Fibroblast of lung (primary cell): Measurements from ENCODE around the gene RIN3. TPM values are rescaled to one million over a fixed set of nuclear protein-coding genes. Genes with fewer than 3 reads are reported as not detected.

Source experiments
- DNase-seq, 2 donors: peaks; one replicate each; pipeline versions ENCODE4 v3.0.0 to v3.0.0-alpha.2; 2010; ENCODE audit warnings: low read depth in 2 of 2
- H2AFZ ChIP-seq: 2 replicates; pipeline ENCODE4 v1.5.1; 2012; ENCODE audit warnings: low read length, control low read depth, inconsistent platforms
- H3K27ac ChIP-seq: 2 replicates; pipeline ENCODE4 v1.5.1; 2011; ENCODE audit warnings: low read length, control low read depth; ENCODE audit not compliant: insufficient read depth
- H3K27me3 ChIP-seq: 2 replicates; pipeline ENCODE4 v1.5.1; 2011; ENCODE audit warnings: mild to moderate bottlenecking, low read length; ENCODE audit not compliant: control insufficient read depth, insufficient read depth
- H3K36me3 ChIP-seq: 2 replicates; pipeline ENCODE4 v1.5.1; 2011; ENCODE audit warnings: low read length; ENCODE audit not compliant: control insufficient read depth, insufficient read depth
- H3K4me1 ChIP-seq: 2 replicates; pipeline ENCODE4 v1.5.1; 2011; ENCODE audit warnings: low read length; ENCODE audit not compliant: control insufficient read depth, insufficient read depth; ENCODE audit errors: extremely low read depth
- H3K4me2 ChIP-seq: 2 replicates; pipeline ENCODE4 v1.5.1; 2011; ENCODE audit warnings: low read length, control low read depth; ENCODE audit not compliant: insufficient read depth; ENCODE audit errors: extremely low read depth
- H3K4me3 ChIP-seq, 4 experiments: fragments of 200-600 bp in 1 of 4; sonication (generic) in 1 of 4; replicated peaks in 1 of 4; 2 replicates each; pipeline ENCODE4 v1.5.1; 2011 to 2016; ENCODE audit warnings: low read length in 4 of 4, low read depth in 3 of 4, mild to moderate bottlenecking in 3 of 4, control low read depth in 2 of 4, inconsistent platforms in 1 of 4, mixed read lengths in 1 of 4; ENCODE audit not compliant: insufficient read depth in 1 of 4; ENCODE audit errors: control extremely low read depth in 1 of 4
- H3K79me2 ChIP-seq: 2 replicates; pipeline ENCODE4 v1.5.1; 2012; ENCODE audit warnings: mild to moderate bottlenecking, low read length, inconsistent platforms; ENCODE audit not compliant: control insufficient read depth, insufficient read depth
- H3K9ac ChIP-seq: 2 replicates; pipeline ENCODE4 v1.5.1; 2011; ENCODE audit warnings: mild to moderate bottlenecking, low read length, control low read depth; ENCODE audit not compliant: insufficient read depth
- H3K9me3 ChIP-seq: 2 replicates; pipeline ENCODE4 v1.5.1; 2012; ENCODE audit warnings: low read depth, low read length; ENCODE audit not compliant: control insufficient read depth, insufficient read depth
- H4K20me1 ChIP-seq: 2 replicates; pipeline ENCODE4 v1.5.1; 2011; ENCODE audit warnings: low read length; ENCODE audit not compliant: control insufficient read depth, insufficient read depth; ENCODE audit errors: extremely low read depth
- CTCF ChIP-seq, 2 donors: IDR thresholded peaks in 1 of 2; conservative IDR thresholded peaks in 1 of 2; 1 replicate in 1 of 2; 2 replicates in 1 of 2; pipeline ENCODE4 v1.5.1; 2011 to 2012; ENCODE audit warnings: low read length in 2 of 2, control low read depth in 1 of 2, inconsistent platforms in 1 of 2, low read depth in 1 of 2, mild to moderate bottlenecking in 1 of 2
- EZH2 ChIP-seq: IDR thresholded peaks from 2 replicates; pipeline ENCODE4 v1.5.1; 2012; ENCODE audit warnings: low read length, control low read depth, mild to moderate bottlenecking; ENCODE audit errors: missing control alignments
- polyA plus RNA-seq, 2 donors: library from polyadenylated mRNA; depleted of rRNA in 1 of 2; stranded (reverse) in 1 of 2; unstranded in 1 of 2; fragments of >200 nt; gene quantifications; 2 replicates each; pipeline ENCODE4 v1.2.1, GENCODE V29; 2011 to 2012; ENCODE audit warnings: missing spikeins in 1 of 2
- total RNA-seq: library from RNA; depleted of rRNA; stranded (reverse); fragments of >200 nt; gene quantifications from 2 replicates; pipeline ENCODE4 v1.2.1, GENCODE V29; 2014

Gene RIN3
- total and polyA plus RNA-seq, 2 donors (not counting 1 experiment from before 2014, with no cell fraction given) = 8.9 to 9.2 TPM

DNA sequence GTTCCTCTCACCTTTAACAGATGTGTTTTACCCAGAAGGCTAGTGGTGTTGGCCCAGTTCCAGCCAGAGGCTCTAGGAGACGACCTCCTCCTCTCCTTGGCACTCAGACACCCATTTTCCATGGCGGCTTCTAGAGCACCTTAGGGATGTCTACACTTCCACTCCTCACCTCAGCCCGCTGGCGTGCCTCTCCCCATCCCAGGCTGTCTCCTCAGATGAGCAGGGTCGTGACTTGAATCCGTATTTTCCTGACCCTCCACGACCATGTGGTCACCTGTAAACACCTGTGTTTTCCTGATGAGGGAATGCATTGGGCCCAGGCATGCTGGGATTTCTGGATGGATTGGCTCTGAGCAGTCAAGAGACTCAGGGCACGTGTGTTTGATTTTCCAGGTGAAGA, 21.8 kb upstream of the RIN3 start:
- Histone ChIP-seq H2AFZ (no peak overlapping the region), H3K4me2 (no peak overlapping the region), H3K79me2 (no peaks in the 10 kb centered on the region), H4K20me1 (no peaks in the 10 kb centered on the region), H3K27ac (no peak overlapping the region), H3K27me3 (no peaks in the 10 kb centered on the region), H3K4me3 (no peak overlapping the region), H3K36me3 (no peaks in the 10 kb centered on the region), H3K9me3 (no peaks in the 10 kb centered on the region), H3K9ac (no peak overlapping the region), H3K4me1 (peaks cover 2% of the 10 kb centered on the region)
- DNase-seq = no peak
- no peak for TF ChIP-seq EZH2
- no peak for TF ChIP-seq CTCF (conservative IDR thresholded peaks at IDR 0.05 in 1 of 2, IDR thresholded peaks at IDR 0.05 in 1 of 2; ENCODE audit: low read depth in 1 of 2, low read length in 2 of 2)

DNA sequence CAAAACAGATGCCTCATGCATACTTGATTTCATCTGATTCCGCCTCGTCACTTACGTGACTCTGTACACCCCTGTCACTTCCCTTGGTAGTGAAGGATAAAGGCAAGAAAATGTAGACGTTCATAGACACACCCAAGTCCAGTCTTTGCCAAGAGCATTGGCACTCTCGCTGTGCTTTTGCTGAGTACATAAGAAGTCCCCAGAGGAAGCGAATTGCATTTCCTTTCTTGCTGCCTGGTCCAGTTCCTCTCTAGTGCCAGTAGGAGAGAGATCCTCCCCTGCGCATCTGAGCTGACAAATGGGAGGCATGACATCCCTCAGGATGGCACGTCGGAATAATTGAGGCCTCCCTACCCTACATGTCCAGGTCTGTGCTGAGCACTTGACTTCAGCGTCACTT, 21.3 kb upstream of the RIN3 start:
- no peak overlapping the region for H3K4me2 ChIP-seq
- no peaks in the 10 kb centered on the region for H3K27me3 ChIP-seq
- no peaks in the 10 kb centered on the region for H3K79me2 ChIP-seq
- no peak overlapping the region for H2AFZ ChIP-seq
- DNase-seq = no peak
- H3K9ac ChIP-seq = no peak overlapping the region
- H3K27ac ChIP-seq = no peak overlapping the region
- H3K4me3 ChIP-seq = no peak overlapping the region
- no peaks in the 10 kb centered on the region for H3K36me3 ChIP-seq
- H4K20me1 ChIP-seq = no peaks in the 10 kb centered on the region
- H3K4me1 ChIP-seq = no peaks in the 10 kb centered on the region
- H3K9me3 ChIP-seq = no peaks in the 10 kb centered on the region
- no peak for TF ChIP-seq EZH2
- no peak for TF ChIP-seq CTCF (conservative IDR thresholded peaks at IDR 0.05 in 1 of 2, IDR thresholded peaks at IDR 0.05 in 1 of 2; ENCODE audit: low read depth in 1 of 2, low read length in 2 of 2)

DNA sequence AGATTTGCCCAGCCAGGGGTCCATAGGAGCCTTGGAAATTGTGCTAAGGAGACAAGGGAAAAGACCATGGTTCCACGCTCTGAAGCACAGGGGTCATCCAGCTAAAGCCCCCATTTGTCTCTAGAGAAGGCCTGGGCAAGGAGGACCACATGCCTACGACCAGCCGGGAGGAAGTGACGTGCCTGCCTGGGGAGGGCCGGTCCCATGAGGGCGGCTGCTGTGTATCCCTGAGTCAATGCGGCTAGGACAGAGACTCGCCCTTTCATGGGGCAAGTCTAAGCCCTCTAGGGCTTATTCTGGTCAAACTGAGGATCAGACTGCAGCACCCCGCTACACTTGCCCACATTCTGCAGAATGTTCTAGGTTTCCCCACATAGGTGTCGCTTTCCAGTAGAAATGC, 20.6 kb upstream of the RIN3 start:
- Histone ChIP-seq H3K27ac (no peak overlapping the region), H4K20me1 (no peaks in the 10 kb centered on the region), H3K9me3 (no peaks in the 10 kb centered on the region), H3K27me3 (no peaks in the 10 kb centered on the region), H3K4me1 (no peaks in the 10 kb centered on the region), H3K9ac (no peak overlapping the region), H2AFZ (no peak overlapping the region), H3K36me3 (no peaks in the 10 kb centered on the region), H3K4me2 (no peak overlapping the region), H3K4me3 (no peak overlapping the region), H3K79me2 (no peaks in the 10 kb centered on the region)
- no peak for DNase-seq
- no peak for TF ChIP-seq CTCF (conservative IDR thresholded peaks at IDR 0.05 in 1 of 2, IDR thresholded peaks at IDR 0.05 in 1 of 2; ENCODE audit: low read depth in 1 of 2, low read length in 2 of 2)
- no peak for TF ChIP-seq EZH2
